GM23338 (cell line): Measurements from ENCODE around the gene MED13L. TPM values are rescaled to one million over a fixed set of nuclear protein-coding genes. Genes with fewer than 3 reads are reported as not detected.
A peak's percentile ranks its signal among the peaks of the same experiment; 100 is the strongest.

Experiments used
- ATAC-seq: fragments of 200-7000 bp; cut with Tn5 transposase; 3 replicates; pipeline ENCODE4 v1.9.1; 2020
- DNase-seq: peaks from one replicate; pipeline ENCODE4 v3.0.0-alpha.2; 2015; ENCODE audit warnings: low spot score
- H2AFZ ChIP-seq: fragments of 200-600 bp; sonication (generic); 2 replicates; pipeline ENCODE4 v1.8.0; 2016; ENCODE audit warnings: antibody characterized with exemption, mild to moderate bottlenecking, moderate library complexity
- H3F3A ChIP-seq: fragments of 200-600 bp; sonication (generic); replicated peaks from 2 replicates; pipeline ENCODE4 v1.8.0; 2017; ENCODE audit warnings: antibody characterized with exemption, mixed run types, low read depth
- H3K27ac ChIP-seq: fragments of 200-600 bp; sonication (generic); 2 replicates; pipeline ENCODE4 v1.6.1; 2016; ENCODE audit warnings: low read depth
- H3K27me3 ChIP-seq: fragments of 200-600 bp; sonication (generic); 2 replicates; pipeline ENCODE4 v1.8.0; 2016; ENCODE audit warnings: mild to moderate bottlenecking, mixed run types, moderate library complexity; ENCODE audit not compliant: insufficient read depth
- H3K36me3 ChIP-seq: fragments of 200-600 bp; sonication (generic); 2 replicates; pipeline ENCODE4 v1.8.0; 2016; ENCODE audit warnings: mild to moderate bottlenecking; ENCODE audit not compliant: insufficient read depth
- H3K4me1 ChIP-seq: fragments of 200-600 bp; sonication (generic); 2 replicates; pipeline ENCODE4 v1.8.0; 2016; ENCODE audit warnings: mild to moderate bottlenecking, moderate library complexity; ENCODE audit not compliant: insufficient read depth
- H3K4me2 ChIP-seq: fragments of 200-600 bp; sonication (generic); 2 replicates; pipeline ENCODE4 v1.7.1; 2017; ENCODE audit warnings: mixed run types
- H3K4me3 ChIP-seq: fragments of 200-600 bp; sonication (generic); 2 replicates; pipeline ENCODE4 v1.6.1; 2016; ENCODE audit warnings: mixed run types
- H3K79me2 ChIP-seq: fragments of 200-600 bp; sonication (generic); replicated peaks from 2 replicates; pipeline ENCODE4 v1.8.0; 2017; ENCODE audit warnings: mild to moderate bottlenecking; ENCODE audit not compliant: insufficient read depth
- H3K9me2 ChIP-seq: fragments of 200-600 bp; sonication (generic); 2 replicates; pipeline ENCODE4 v1.8.0; 2017; ENCODE audit not compliant: insufficient read depth
- H4K20me1 ChIP-seq: fragments of 200-600 bp; sonication (generic); replicated peaks from 2 replicates; pipeline ENCODE4 v1.8.0; 2017; ENCODE audit warnings: mild to moderate bottlenecking; ENCODE audit not compliant: insufficient read depth
- H3K27ac Mint-ChIP-seq: 2 replicates; pipeline ENCODE4 v1.8.0; 2020; ENCODE audit warnings: inconsistent platforms, mild to moderate bottlenecking, moderate library complexity, mixed read lengths
- H3K27me3 Mint-ChIP-seq: 3 replicates; pipeline ENCODE4 v1.8.0; 2022; ENCODE audit warnings: low read depth, mild to moderate bottlenecking, moderate library complexity, mixed read lengths, inconsistent platforms; ENCODE audit not compliant: insufficient read depth, poor library complexity
- H3K36me3 Mint-ChIP-seq: 3 replicates; pipeline ENCODE4 v1.8.0; 2021; ENCODE audit warnings: low read depth, mild to moderate bottlenecking, inconsistent platforms, moderate library complexity, mixed read lengths
- H3K4me1 Mint-ChIP-seq: 3 replicates; pipeline ENCODE4 v1.8.0; 2020; ENCODE audit warnings: mild to moderate bottlenecking, inconsistent platforms, mixed read lengths
- H3K4me3 Mint-ChIP-seq: 3 replicates; pipeline ENCODE4 v1.8.0; 2021; ENCODE audit warnings: moderate library complexity, mild to moderate bottlenecking, inconsistent platforms, mixed read lengths
- H3K9me3 Mint-ChIP-seq: 3 replicates; pipeline ENCODE4 v1.8.0; 2020; ENCODE audit warnings: moderate library complexity, mild to moderate bottlenecking, inconsistent platforms, mixed read lengths
- EZH2 ChIP-seq: fragments of 200-600 bp; sonication (generic); IDR thresholded peaks from one replicate; pipeline ENCODE4 v1.8.0; 2017; ENCODE audit warnings: antibody characterized with exemption, mild to moderate bottlenecking, low read depth; ENCODE audit not compliant: unreplicated experiment
- EZH2phosphoT487 ChIP-seq: fragments of 200-600 bp; sonication (generic); IDR thresholded peaks from one replicate; pipeline ENCODE4 v1.8.1; 2018; ENCODE audit warnings: antibody characterized with exemption; ENCODE audit not compliant: unreplicated experiment
- JUNB ChIP-seq: IDR thresholded peaks from one replicate; pipeline ENCODE4 v1.6.1; 2016; ENCODE audit warnings: antibody characterized with exemption; ENCODE audit not compliant: unreplicated experiment
- NANOG ChIP-seq: IDR thresholded peaks from 2 replicates; pipeline ENCODE4 v1.6.1; 2016; ENCODE audit warnings: antibody characterized with exemption, borderline replicate concordance
- POLR2AphosphoS5 ChIP-seq: IDR thresholded peaks from 2 replicates; pipeline ENCODE4 v1.6.1; 2016; ENCODE audit warnings: antibody characterized with exemption, low read depth
- STAT1 ChIP-seq: IDR thresholded peaks from one replicate; pipeline ENCODE4 v1.6.1; 2016; ENCODE audit warnings: antibody characterized with exemption; ENCODE audit not compliant: unreplicated experiment
- ZNF114 ChIP-seq: fragments of 250-450 bp; sonication (Bioruptor Pico); IDR thresholded peaks from 2 replicates; pipeline ENCODE4 v1.5.0; 2020; ENCODE audit warnings: mild to moderate bottlenecking, moderate library complexity
- ZNF331 ChIP-seq: fragments of 250-450 bp; sonication (Bioruptor Pico); IDR thresholded peaks from 2 replicates; pipeline ENCODE4 v1.5.0; 2020; ENCODE audit warnings: low read depth, mild to moderate bottlenecking, moderate library complexity
- polyA plus RNA-seq: library from polyadenylated mRNA; unstranded; fragments of >200 nt; fragmentation: Nextera tagmentation; extraction: Ambion mirVana; gene quantifications from 2 replicates; pipeline ENCODE4 v1.2.1, GENCODE V29; 2016
- total RNA-seq: library from RNA; depleted of rRNA; stranded (reverse); fragments of >200 nt; shearing (Covaris generic); gene quantifications from 2 replicates; pipeline ENCODE4 v1.2.3, GENCODE V29; 2014
- TF ChIP-seq, protein P1 (sequence below): IDR thresholded peaks from one replicate; pipeline ENCODE4 v1.6.1; 2018; ENCODE audit warnings: antibody characterized with exemption; ENCODE audit not compliant: unreplicated experiment
- TF ChIP-seq, protein P2 (sequence below): fragments of 250-450 bp; sonication (Bioruptor Pico); IDR thresholded peaks from 2 replicates; pipeline ENCODE4 v1.5.0; 2020; ENCODE audit warnings: mild to moderate bottlenecking, moderate library complexity
- TF ChIP-seq, protein P3 (sequence below), 2 experiments: fragments of 200-600 bp in 1 of 2; sonication (generic) in 1 of 2; conservative IDR thresholded peaks; 2 replicates each; pipeline versions ENCODE4 v1.5.1 to v1.6.1; 2016 to 2017; ENCODE audit warnings: antibody characterized with exemption in 2 of 2, low read depth in 2 of 2, mild to moderate bottlenecking in 2 of 2, moderate library complexity in 1 of 2
- TF ChIP-seq, protein P4 (sequence below): IDR thresholded peaks from 2 replicates; pipeline ENCODE4 v1.6.1; 2016; ENCODE audit warnings: antibody characterized with exemption

MED13L gene
- total and polyA plus RNA-seq, 2 experiments from 2014 or later = 20.9 to 73.6 TPM

DNA sequence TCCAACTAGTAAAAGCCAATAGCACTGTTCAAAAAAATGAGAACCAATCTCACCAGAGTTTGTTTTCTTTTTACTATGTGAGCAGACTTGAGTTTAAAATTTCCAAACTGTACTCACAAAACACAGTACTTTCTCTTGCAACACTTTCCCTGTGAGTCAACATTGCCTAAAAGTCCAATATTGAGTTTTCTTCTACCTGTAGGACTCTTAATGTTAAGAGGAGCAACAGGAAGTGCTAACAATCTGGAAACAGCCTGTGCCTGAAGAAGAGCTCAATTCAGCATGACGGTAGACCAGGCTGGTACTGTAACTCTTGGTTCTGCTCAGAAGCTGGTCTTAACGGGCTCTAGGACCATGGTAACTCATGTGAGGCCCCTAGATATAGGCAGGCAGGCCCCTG, 144.3 kb downstream of the MED13L start:
- no peak overlapping the region for H3K4me2 ChIP-seq

More for the DNA sequence above, 144.3 kb downstream of the MED13L start:
- Histone ChIP-seq H3K27me3 (no peaks in the 10 kb centered on the region), H3K4me3 (no peak overlapping the region), H4K20me1 (no peaks in the 10 kb centered on the region), H3F3A (no peaks in the 10 kb centered on the region), H3K27ac (peak overlapping the region; percentile 23; the same call in 1 of the 2 replicates), H3K4me1 (peaks cover 40% of the 10 kb centered on the region), H3K36me3 (no peaks in the 10 kb centered on the region), H3K9me2 (no peaks in the 10 kb centered on the region), H3K79me2 (peaks cover 98% of the 10 kb centered on the region), H2AFZ (no peak overlapping the region)
- ATAC-seq (peak; percentile 24; the same call in 2 of the 3 replicates), DNase-seq (no peak)
- H3K27ac Mint-ChIP-seq = peak overlapping the region; percentile 8; the same call in 1 of the 2 replicates
- H3K36me3 Mint-ChIP-seq = no peaks in the 10 kb centered on the region
- no peaks in the 10 kb centered on the region for H3K9me3 Mint-ChIP-seq
- peaks cover 35% of the 10 kb centered on the region for H3K4me1 Mint-ChIP-seq
- H3K4me3 Mint-ChIP-seq = no peak overlapping the region
- peaks cover 2% of the 10 kb centered on the region for H3K27me3 Mint-ChIP-seq
- TF ChIP-seq ZNF331 (CRISPR knock-in tag) (no peak), NANOG (no peak), POLR2AphosphoS5 (no peak), JUNB (no peak), EZH2 (no peak), ZNF114 (CRISPR knock-in tag) (no peak), EZH2phosphoT487 (no peak), STAT1 (no peak)
- TF ChIP-seq, protein P1, sequence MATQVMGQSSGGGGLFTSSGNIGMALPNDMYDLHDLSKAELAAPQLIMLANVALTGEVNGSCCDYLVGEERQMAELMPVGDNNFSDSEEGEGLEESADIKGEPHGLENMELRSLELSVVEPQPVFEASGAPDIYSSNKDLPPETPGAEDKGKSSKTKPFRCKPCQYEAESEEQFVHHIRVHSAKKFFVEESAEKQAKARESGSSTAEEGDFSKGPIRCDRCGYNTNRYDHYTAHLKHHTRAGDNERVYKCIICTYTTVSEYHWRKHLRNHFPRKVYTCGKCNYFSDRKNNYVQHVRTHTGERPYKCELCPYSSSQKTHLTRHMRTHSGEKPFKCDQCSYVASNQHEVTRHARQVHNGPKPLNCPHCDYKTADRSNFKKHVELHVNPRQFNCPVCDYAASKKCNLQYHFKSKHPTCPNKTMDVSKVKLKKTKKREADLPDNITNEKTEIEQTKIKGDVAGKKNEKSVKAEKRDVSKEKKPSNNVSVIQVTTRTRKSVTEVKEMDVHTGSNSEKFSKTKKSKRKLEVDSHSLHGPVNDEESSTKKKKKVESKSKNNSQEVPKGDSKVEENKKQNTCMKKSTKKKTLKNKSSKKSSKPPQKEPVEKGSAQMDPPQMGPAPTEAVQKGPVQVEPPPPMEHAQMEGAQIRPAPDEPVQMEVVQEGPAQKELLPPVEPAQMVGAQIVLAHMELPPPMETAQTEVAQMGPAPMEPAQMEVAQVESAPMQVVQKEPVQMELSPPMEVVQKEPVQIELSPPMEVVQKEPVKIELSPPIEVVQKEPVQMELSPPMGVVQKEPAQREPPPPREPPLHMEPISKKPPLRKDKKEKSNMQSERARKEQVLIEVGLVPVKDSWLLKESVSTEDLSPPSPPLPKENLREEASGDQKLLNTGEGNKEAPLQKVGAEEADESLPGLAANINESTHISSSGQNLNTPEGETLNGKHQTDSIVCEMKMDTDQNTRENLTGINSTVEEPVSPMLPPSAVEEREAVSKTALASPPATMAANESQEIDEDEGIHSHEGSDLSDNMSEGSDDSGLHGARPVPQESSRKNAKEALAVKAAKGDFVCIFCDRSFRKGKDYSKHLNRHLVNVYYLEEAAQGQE = no peak
- TF ChIP-seq, protein P2, sequence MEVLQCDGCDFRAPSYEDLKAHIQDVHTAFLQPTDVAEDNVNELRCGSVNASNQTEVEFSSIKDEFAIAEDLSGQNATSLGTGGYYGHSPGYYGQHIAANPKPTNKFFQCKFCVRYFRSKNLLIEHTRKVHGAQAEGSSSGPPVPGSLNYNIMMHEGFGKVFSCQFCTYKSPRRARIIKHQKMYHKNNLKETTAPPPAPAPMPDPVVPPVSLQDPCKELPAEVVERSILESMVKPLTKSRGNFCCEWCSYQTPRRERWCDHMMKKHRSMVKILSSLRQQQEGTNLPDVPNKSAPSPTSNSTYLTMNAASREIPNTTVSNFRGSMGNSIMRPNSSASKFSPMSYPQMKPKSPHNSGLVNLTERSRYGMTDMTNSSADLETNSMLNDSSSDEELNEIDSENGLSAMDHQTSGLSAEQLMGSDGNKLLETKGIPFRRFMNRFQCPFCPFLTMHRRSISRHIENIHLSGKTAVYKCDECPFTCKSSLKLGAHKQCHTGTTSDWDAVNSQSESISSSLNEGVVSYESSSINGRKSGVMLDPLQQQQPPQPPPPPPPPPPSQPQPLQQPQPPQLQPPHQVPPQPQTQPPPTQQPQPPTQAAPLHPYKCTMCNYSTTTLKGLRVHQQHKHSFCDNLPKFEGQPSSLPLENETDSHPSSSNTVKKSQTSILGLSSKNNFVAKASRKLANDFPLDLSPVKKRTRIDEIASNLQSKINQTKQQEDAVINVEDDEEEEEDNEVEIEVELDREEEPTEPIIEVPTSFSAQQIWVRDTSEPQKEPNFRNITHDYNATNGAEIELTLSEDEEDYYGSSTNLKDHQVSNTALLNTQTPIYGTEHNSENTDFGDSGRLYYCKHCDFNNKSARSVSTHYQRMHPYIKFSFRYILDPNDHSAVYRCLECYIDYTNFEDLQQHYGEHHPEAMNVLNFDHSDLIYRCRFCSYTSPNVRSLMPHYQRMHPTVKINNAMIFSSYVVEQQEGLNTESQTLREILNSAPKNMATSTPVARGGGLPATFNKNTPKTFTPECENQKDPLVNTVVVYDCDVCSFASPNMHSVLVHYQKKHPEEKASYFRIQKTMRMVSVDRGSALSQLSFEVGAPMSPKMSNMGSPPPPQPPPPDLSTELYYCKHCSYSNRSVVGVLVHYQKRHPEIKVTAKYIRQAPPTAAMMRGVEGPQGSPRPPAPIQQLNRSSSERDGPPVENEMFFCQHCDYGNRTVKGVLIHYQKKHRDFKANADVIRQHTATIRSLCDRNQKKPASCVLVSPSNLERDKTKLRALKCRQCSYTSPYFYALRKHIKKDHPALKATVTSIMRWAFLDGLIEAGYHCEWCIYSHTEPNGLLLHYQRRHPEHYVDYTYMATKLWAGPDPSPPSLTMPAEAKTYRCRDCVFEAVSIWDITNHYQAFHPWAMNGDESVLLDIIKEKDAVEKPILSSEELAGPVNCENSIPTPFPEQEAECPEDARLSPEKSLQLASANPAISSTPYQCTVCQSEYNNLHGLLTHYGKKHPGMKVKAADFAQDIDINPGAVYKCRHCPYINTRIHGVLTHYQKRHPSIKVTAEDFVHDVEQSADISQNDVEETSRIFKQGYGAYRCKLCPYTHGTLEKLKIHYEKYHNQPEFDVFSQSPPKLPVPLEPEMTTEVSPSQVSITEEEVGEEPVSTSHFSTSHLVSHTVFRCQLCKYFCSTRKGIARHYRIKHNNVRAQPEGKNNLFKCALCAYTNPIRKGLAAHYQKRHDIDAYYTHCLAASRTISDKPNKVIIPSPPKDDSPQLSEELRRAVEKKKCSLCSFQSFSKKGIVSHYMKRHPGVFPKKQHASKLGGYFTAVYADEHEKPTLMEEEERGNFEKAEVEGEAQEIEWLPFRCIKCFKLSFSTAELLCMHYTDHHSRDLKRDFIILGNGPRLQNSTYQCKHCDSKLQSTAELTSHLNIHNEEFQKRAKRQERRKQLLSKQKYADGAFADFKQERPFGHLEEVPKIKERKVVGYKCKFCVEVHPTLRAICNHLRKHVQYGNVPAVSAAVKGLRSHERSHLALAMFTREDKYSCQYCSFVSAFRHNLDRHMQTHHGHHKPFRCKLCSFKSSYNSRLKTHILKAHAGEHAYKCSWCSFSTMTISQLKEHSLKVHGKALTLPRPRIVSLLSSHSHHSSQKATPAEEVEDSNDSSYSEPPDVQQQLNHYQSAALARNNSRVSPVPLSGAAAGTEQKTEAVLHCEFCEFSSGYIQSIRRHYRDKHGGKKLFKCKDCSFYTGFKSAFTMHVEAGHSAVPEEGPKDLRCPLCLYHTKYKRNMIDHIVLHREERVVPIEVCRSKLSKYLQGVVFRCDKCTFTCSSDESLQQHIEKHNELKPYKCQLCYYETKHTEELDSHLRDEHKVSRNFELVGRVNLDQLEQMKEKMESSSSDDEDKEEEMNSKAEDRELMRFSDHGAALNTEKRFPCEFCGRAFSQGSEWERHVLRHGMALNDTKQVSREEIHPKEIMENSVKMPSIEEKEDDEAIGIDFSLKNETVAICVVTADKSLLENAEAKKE (CRISPR knock-in tag) = no peak
- TF ChIP-seq, protein P3, sequence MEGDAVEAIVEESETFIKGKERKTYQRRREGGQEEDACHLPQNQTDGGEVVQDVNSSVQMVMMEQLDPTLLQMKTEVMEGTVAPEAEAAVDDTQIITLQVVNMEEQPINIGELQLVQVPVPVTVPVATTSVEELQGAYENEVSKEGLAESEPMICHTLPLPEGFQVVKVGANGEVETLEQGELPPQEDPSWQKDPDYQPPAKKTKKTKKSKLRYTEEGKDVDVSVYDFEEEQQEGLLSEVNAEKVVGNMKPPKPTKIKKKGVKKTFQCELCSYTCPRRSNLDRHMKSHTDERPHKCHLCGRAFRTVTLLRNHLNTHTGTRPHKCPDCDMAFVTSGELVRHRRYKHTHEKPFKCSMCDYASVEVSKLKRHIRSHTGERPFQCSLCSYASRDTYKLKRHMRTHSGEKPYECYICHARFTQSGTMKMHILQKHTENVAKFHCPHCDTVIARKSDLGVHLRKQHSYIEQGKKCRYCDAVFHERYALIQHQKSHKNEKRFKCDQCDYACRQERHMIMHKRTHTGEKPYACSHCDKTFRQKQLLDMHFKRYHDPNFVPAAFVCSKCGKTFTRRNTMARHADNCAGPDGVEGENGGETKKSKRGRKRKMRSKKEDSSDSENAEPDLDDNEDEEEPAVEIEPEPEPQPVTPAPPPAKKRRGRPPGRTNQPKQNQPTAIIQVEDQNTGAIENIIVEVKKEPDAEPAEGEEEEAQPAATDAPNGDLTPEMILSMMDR (conservative IDR thresholded peaks at IDR 0.05; ENCODE audit: low read depth in 2 of 2) = no peak
- TF ChIP-seq, protein P4, sequence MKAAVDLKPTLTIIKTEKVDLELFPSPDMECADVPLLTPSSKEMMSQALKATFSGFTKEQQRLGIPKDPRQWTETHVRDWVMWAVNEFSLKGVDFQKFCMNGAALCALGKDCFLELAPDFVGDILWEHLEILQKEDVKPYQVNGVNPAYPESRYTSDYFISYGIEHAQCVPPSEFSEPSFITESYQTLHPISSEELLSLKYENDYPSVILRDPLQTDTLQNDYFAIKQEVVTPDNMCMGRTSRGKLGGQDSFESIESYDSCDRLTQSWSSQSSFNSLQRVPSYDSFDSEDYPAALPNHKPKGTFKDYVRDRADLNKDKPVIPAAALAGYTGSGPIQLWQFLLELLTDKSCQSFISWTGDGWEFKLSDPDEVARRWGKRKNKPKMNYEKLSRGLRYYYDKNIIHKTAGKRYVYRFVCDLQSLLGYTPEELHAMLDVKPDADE = no peak
